SK-N-MC (cell line): Measurements from ENCODE around the gene OGFOD3.
"Not testable (repeated sequence)": the region's sequence is repeated elsewhere in the genome, so short reads cannot be mapped to it uniquely, and the experiment has no call there.

Experiments used
- EZH2 ChIP-seq: fragments of 200-600 bp; sonication (generic); IDR thresholded peaks from one replicate; pipeline ENCODE4 v1.6.1; 2017; ENCODE audit warnings: antibody characterized with exemption
- POLR2AphosphoS5 ChIP-seq: IDR thresholded peaks from 2 replicates; pipeline ENCODE4 v1.6.1; 2012; ENCODE audit warnings: mild to moderate bottlenecking, low read depth, low read length, borderline replicate concordance

DNA sequence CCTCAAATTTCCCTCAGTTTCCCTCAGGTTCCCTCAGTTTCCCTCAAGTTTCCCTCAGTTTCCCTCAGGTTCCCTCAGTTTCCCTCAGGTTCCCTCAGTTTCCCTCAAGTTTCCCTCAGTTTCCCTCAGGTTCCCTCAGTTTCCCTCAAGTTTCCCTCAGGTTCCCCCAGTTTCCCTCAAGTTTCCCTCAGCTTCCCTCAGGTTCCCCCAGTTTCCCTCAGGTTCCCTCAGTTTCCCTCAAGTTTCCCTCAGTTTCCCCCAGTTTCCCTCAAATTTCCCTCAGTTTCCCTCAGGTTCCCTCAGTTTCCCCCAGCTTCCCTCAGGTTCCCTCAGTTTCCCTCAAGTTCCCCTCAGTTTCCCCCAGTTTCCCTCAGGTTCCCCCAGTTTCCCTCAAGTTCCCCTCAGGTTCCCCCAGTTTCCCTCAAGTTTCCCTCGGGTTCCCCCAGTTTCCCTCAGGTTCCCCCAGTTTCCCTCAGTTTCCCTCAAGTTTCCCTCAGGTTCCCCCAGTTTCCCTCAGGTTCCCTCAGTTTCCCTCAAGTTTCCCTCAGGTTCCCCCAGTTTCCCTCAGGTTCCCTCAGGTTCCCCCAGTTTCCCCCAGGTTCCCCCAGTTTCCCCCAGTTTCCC is 58.8 kb downstream of the OGFOD3 start:
- not testable (repeated sequence) for TF ChIP-seq POLR2AphosphoS5, EZH2
